ENCODE data around the gene AHCYL2.

GRCh38 chr7:129299889-129300288 lies 75.1 kb downstream of the AHCYL2 start:
- no peak for TF ChIP-seq YY1 (IDR thresholded peaks at IDR 0.05)
- TF ChIP-seq EGR1 (IDR thresholded peaks at IDR 0.05; ENCODE audit: low read depth in 2 of 2): no peak
- TF ChIP-seq CTCF (IDR thresholded peaks at IDR 0.05; ENCODE audit: low read depth, low read length, missing input control): no peak
- no peak for TF ChIP-seq ATF3 (IDR thresholded peaks at IDR 0.05)
